ENCODE data around the gene HIPK2.
"Not testable (repeated sequence)": the region's sequence is repeated elsewhere in the genome, so short reads cannot be mapped to it uniquely, and the experiment has no call there.

HIPK2 gene

DNA sequence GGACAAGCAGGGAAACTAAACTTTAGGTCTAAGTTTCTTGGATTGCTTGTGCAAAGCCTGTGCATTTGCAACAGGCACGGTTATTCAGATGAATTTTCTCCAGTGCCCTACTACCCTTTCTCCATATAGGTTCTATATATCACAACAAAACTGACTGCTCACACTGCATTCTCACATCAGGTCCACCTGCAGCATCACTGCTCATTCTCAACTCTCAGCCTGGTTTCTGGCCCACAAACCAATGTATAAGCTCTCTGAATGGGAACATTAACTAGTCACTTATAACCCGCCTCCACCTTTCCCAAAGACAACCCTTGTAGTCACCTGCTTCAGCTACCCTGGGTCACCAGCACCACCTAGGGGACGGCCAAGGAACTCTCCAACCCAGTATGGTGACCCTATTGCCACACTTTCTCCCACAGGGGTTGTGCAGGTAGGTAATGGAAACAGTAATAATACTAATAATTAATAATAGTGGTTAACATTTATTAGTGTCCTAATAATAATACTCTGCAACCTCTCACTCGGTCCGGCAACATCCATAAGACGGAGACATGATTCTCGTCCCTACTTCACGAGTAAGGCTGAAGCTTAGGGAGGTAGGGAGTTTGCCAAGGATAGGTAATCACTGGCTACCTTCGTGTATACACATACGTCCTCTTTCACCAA lies 157.0 kb downstream of the HIPK2 start:
- Histone ChIP-seq H3K36me3 (peaks cover 62 to 100% (median 95%) of the 10 kb centered on the region in 11 experiments), H3K27ac (peak overlapping the region in 1 of 11 experiments; percentile 33; a peak in 1 of 22 replicates), H3K9ac (no peak overlapping the region), H3K4me3 (no peak overlapping the region), H3K4me1 (peaks cover 26 to 66% (median 35%) of the 10 kb centered on the region in 10 experiments), H3K9me3 (replicated peaks in 1 of 11) (peaks cover 0 to 11% (median 0%) of the 10 kb centered on the region in 11 experiments; a peak in 1 of 22 replicates), H4K20me1 (no peaks in the 10 kb centered on the region; a peak in 1 of 22 replicates), H3K4me2 (no peak overlapping the region), H3K27me3 (no peaks in the 10 kb centered on the region)
- TF ChIP-seq Cebpa-rat (IDR thresholded peaks at IDR 0.05) = no peak

DNA sequence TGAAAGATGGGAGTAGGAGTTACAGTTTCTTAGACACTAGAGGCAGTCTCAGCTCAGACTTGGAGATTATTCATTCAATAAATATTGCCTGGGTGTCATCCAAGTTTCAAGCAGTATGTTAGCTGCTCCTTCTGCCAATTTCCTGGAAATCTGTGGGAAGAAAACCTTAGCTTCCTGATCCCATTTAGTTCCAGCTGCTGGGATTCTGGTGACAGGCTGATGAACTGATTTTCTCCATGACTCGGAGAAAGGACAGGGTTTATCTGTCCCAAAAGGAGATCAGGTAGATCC lies 158.5 kb downstream of the HIPK2 start:
- H3K27me3 ChIP-seq = no peaks in the 10 kb centered on the region
- H3K27ac ChIP-seq = peak overlapping the region in 5 of 11 experiments; percentile 9 to 41 (median 24); a peak in 5 of 22 replicates
- H3K9me3 ChIP-seq (replicated peaks in 1 of 11) = 0 out of 22 replicates have a peak, but pooled peaks cover 0 to 5% (median 0%) of the 10 kb centered on the region in 11 experiments
- no peak for TF ChIP-seq Cebpa-rat (IDR thresholded peaks at IDR 0.05)
- H3K4me3 ChIP-seq = no peak overlapping the region
- peaks cover 68 to 100% (median 95%) of the 10 kb centered on the region in 11 experiments for H3K36me3 ChIP-seq
- no peak overlapping the region for H3K4me2 ChIP-seq
- H3K9ac ChIP-seq = peak overlapping the region in 2 of 11 experiments; percentile 5 to 24; a peak in 1 of 22 replicates
- H3K4me1 ChIP-seq = peaks cover 11 to 51% (median 20%) of the 10 kb centered on the region in 10 experiments
- no peaks in the 10 kb centered on the region; a peak in 1 of 22 replicates for H4K20me1 ChIP-seq

DNA sequence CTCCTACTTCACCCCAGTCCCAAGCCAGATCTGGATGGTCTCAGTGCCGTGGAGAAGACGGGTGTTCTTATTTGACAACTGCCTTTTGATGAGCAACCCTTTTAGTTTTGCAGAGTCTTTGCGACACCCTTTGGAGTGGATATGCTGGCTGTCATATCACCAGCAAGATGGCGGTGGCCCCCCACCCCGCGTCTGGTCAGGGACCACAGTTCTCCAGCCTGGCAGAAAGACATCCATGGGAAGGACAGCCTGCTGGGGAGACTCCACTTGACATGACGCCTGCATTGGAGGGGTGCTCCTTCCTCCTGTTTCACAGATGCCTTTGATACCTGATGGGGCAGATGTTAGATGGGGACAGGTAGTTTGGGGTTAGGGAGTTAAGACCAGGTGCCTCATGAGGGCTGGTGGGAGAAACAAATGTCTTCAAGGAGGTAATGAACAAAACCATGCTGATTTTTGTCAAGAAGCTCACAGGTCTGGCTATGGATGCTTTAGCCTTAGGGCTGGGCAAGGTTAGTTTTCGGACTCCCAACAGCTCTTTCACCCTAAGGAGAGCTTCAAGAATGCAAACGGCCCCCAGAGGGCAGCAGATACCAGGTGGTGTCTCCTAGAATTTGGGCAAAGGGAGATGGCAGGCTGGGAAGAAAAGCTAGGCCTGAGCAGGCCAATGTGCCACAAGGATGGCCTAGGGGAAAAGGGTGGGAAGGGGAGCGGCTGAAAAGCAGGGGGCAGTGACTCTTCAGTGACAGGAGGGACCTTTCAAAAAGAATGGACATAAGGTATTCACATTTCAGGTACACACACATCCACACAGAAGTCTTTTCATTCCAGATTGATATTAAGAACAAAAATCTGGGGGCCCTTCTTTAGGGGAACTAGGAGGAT lies 159.1 kb downstream of the HIPK2 start:
- no peaks in the 10 kb centered on the region for H3K9me3 ChIP-seq (replicated peaks in 1 of 11)
- H3K27me3 ChIP-seq = no peaks in the 10 kb centered on the region
- no peaks in the 10 kb centered on the region; a peak in 1 of 22 replicates for H4K20me1 ChIP-seq
- TF ChIP-seq Cebpa-rat (IDR thresholded peaks at IDR 0.05) = no peak
- H3K27ac ChIP-seq = peak overlapping the region in 4 of 11 experiments; percentile 9 to 41 (median 24); a peak in 3 of 22 replicates
- H3K4me1 ChIP-seq = peaks cover 5 to 45% (median 14%) of the 10 kb centered on the region in 10 experiments
- H3K4me2 ChIP-seq = no peak overlapping the region
- peak overlapping the region in 2 of 11 experiments; percentile 5 to 24; a peak in 1 of 22 replicates for H3K9ac ChIP-seq
- no peak overlapping the region for H3K4me3 ChIP-seq
- peaks cover 74 to 100% (median 95%) of the 10 kb centered on the region in 11 experiments for H3K36me3 ChIP-seq

DNA sequence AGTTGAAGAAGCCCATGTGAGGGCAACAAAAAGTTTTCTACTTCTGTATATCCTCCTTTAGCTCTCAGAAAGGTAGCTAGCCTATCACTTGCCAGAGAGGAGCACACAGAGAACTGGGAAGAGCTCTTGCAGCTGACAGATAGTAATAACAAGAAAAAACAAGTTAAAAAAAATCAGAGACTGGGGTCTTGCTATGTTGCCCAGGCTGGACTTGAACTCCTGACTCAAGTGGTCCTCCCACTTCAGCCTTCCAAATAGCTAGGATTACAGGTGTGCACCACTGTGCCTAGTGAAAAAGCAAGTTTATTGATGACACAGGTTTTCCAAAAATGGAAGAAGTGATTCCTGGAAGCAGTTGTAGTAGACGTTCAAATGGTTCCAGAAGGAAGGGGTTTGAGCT lies 160.7 kb downstream of the HIPK2 start:
- Histone ChIP-seq H3K4me3 (no peak overlapping the region), H3K4me1 (peaks cover 0 to 29% (median 0%) of the 10 kb centered on the region in 10 experiments; a peak in 7 of 20 replicates), H3K27me3 (no peaks in the 10 kb centered on the region), H3K4me2 (no peak overlapping the region), H3K9me3 (replicated peaks in 1 of 11) (no peaks in the 10 kb centered on the region), H4K20me1 (no peaks in the 10 kb centered on the region; a peak in 1 of 22 replicates), H3K27ac (no peak overlapping the region), H3K9ac (no peak overlapping the region), H3K36me3 (peaks cover 79 to 100% (median 98%) of the 10 kb centered on the region in 11 experiments)
- TF ChIP-seq Cebpa-rat (IDR thresholded peaks at IDR 0.05) = no peak

DNA sequence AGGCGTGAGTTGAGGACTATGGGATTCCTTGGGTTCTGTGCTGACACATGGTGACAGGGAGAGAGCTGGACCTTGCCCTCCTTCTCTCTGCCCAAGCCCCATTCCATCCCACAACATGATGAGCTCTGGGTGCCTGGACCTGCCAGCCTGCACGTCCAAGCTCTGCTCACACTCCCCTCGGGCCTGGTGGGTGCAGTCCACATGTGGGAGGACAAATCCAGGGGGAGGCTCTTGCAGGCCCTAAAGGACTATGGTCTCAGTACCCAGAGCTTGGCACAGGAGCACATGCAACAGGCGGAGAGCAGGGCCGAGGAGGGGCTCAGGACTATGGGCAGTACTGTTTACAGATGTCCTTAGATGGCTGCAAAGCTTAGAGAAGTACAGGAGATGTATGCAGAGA lies 162.9 kb downstream of the HIPK2 start:
- TF ChIP-seq Cebpa-rat (IDR thresholded peaks at IDR 0.05) = no peak
- Histone ChIP-seq H3K9ac (no peak overlapping the region), H3K27ac (no peak overlapping the region), H3K4me1 (peaks cover 0 to 8% (median 0%) of the 10 kb centered on the region in 10 experiments; a peak in 3 of 20 replicates), H3K4me3 (no peak overlapping the region), H3K36me3 (peaks cover 89 to 100% (median 99%) of the 10 kb centered on the region in 11 experiments), H3K4me2 (no peak overlapping the region), H3K27me3 (no peaks in the 10 kb centered on the region), H3K9me3 (replicated peaks in 1 of 11) (no peaks in the 10 kb centered on the region), H4K20me1 (no peaks in the 10 kb centered on the region; a peak in 1 of 22 replicates)

DNA sequence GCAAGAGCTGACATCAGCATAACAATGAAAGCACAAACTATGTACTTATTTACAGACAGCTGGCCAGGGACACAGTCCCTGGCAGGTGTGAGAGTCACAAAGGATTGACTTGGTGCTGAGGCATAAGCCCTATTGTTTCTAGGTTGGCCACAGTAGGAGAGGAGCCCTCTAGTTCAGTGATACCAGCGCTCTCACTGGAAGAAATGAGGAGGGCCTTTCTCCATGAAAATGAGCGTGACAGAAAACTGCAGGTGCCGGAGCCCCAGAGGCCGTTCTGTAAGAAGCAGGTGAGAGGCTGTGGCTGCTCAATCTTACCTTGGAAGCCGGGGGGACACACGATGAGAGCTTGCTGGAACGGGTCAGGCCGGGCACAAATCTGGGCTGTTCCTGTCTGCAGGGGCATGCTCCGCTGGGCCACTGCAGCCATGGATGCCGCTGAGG lies 163.8 kb downstream of the HIPK2 start:
- Histone ChIP-seq H3K4me3 (no peak overlapping the region), H4K20me1 (no peaks in the 10 kb centered on the region; a peak in 1 of 22 replicates), H3K4me1 (no peaks in the 10 kb centered on the region), H3K9me3 (replicated peaks in 1 of 11) (no peaks in the 10 kb centered on the region), H3K27me3 (no peaks in the 10 kb centered on the region), H3K9ac (no peak overlapping the region), H3K36me3 (peaks cover 88 to 100% (median 99%) of the 10 kb centered on the region in 11 experiments), H3K27ac (no peak overlapping the region), H3K4me2 (no peak overlapping the region)
- no peak for TF ChIP-seq Cebpa-rat (IDR thresholded peaks at IDR 0.05)

DNA sequence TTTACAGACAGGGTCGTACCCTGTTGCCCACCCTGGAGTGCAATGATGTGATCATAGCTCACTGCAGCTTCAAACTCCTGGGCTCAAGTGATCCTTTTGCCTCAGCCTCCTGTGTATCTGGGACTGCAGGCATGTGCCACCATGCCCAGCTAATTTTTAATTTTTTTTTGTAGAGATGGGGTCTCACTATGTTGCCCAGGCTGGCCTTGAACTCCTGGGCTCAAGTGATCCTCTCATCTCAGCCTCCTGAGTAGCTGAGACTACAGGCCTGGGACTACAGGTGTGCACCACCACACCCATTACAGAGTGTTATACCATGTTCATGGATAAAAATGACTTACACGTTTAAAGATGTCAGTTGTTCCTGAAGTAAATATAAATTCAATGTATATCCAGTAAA lies 166.2 kb downstream of the HIPK2 start:
- H4K20me1 ChIP-seq; H3K4me3 ChIP-seq; H3K4me1 ChIP-seq; H3K9ac ChIP-seq; H3K27me3 ChIP-seq; H3K4me2 ChIP-seq; H3K9me3 ChIP-seq (replicated peaks in 1 of 11); H3K27ac ChIP-seq: not testable (repeated sequence)
- peaks cover 83 to 100% (median 95%) of the 10 kb centered on the region in 11 experiments for H3K36me3 ChIP-seq

DNA sequence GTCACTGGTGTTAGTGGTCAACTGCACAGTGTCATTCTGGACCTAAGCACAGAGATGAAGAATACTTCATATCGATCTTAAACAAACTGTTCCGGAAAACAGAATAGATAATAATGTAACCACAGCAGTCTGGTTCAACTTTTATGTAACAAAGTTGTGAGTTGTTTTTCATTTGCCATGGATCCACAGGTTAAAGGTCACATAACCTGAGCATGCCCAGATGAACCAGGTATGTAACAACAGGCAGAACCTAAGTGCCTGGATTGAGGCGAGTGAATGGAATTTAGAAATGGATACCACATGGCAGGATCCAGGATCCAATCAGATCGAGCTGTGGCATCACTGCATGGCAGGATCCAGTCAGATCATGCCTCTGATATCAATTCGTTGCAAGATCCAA lies 167.2 kb downstream of the HIPK2 start:
- no peak for TF ChIP-seq Cebpa-rat (IDR thresholded peaks at IDR 0.05)
- H3K4me2 ChIP-seq = no peak overlapping the region
- no peak overlapping the region for H3K9ac ChIP-seq
- no peak overlapping the region for H3K4me3 ChIP-seq
- H4K20me1 ChIP-seq = no peaks in the 10 kb centered on the region
- peaks cover 82 to 100% (median 93%) of the 10 kb centered on the region in 11 experiments for H3K36me3 ChIP-seq
- H3K9me3 ChIP-seq (replicated peaks in 1 of 11) = peaks cover 0 to 4% (median 0%) of the 10 kb centered on the region in 11 experiments; a peak in 1 of 22 replicates
- H3K4me1 ChIP-seq = no peaks in the 10 kb centered on the region
- H3K27me3 ChIP-seq = no peaks in the 10 kb centered on the region
- no peak overlapping the region for H3K27ac ChIP-seq

DNA sequence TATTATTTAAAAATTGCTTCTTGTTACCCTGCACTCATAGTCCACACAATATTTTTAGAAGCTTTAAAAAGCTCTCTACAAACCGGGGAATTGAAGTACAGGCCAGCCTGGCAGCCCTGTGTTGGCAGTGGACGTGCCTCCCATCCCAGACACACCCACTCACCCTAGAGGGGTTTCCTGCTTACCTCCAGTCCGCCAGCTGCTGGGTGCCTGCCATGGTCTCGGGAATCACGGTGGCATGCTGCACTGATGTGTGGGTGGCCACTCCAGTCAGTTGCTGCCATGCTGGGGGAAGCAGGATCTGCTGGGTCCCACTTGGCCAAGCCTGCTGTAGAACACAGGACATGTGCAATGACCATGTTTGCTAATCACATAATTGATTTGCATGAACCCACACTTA lies 173.9 kb downstream of the HIPK2 start:
- Histone ChIP-seq H3K36me3 (peaks cover 72 to 100% (median 87%) of the 10 kb centered on the region in 11 experiments), H3K9me3 (replicated peaks in 1 of 11) (peaks cover 0 to 4% (median 0%) of the 10 kb centered on the region in 11 experiments; a peak in 1 of 22 replicates), H3K9ac (no peak overlapping the region), H3K4me3 (no peak overlapping the region), H3K4me2 (no peak overlapping the region), H3K27ac (no peak overlapping the region), H3K4me1 (peaks cover 0 to 10% (median 0%) of the 10 kb centered on the region in 10 experiments; a peak in 2 of 20 replicates), H3K27me3 (no peaks in the 10 kb centered on the region), H4K20me1 (peaks cover 0 to 4% (median 0%) of the 10 kb centered on the region in 11 experiments; a peak in 1 of 22 replicates)
- no peak for TF ChIP-seq Cebpa-rat (IDR thresholded peaks at IDR 0.05)

Measured in BLaER1 treated with 17β-estradiol and CSF1 and Interleukin-3, amounts not matched to agents 10 nM and 100 nM (cell line).